ENCODE results near the gene LIM2. TPM values are rescaled to one million over a fixed set of nuclear protein-coding genes. Genes with fewer than 3 reads are reported as not detected.

Gene LIM2
- total and polyA plus RNA-seq, 2 donors (not counting 1 experiment from before 2014, with no cell fraction given), result not detected

GRCh38 chr19:51430221-51430620 is 42.4 kb upstream of the LIM2 start:
- H2AFZ ChIP-seq (ENCODE audit: insufficient read depth, low read depth, low read length, poor library complexity, severe bottlenecking), result no peak overlapping the region
- H3K9me3 Mint-ChIP-seq (ENCODE audit: insufficient read depth), result no peaks in the 10 kb centered on the region
- intact Hi-C loops (cut with micrococcal nuclease), result no loop called here
- ChIA-PET CTCF (interaction anchor here (1.5 kb wide), 1 partner anchor 9 kb away, joined by 5 read pairs; no protein-coding TSS in a partner anchor), POLR2A (no interaction called here)
- H3K27me3 Mint-ChIP-seq, result peaks cover 8% of the 10 kb centered on the region
- no peak for TF ChIP-seq EZH2 (IDR thresholded peaks at IDR 0.05; ENCODE audit: borderline replicate concordance, insufficient read depth, low read depth, low read length, poor library complexity, severe bottlenecking)
- TF ChIP-seq, protein P1, sequence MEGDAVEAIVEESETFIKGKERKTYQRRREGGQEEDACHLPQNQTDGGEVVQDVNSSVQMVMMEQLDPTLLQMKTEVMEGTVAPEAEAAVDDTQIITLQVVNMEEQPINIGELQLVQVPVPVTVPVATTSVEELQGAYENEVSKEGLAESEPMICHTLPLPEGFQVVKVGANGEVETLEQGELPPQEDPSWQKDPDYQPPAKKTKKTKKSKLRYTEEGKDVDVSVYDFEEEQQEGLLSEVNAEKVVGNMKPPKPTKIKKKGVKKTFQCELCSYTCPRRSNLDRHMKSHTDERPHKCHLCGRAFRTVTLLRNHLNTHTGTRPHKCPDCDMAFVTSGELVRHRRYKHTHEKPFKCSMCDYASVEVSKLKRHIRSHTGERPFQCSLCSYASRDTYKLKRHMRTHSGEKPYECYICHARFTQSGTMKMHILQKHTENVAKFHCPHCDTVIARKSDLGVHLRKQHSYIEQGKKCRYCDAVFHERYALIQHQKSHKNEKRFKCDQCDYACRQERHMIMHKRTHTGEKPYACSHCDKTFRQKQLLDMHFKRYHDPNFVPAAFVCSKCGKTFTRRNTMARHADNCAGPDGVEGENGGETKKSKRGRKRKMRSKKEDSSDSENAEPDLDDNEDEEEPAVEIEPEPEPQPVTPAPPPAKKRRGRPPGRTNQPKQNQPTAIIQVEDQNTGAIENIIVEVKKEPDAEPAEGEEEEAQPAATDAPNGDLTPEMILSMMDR (IDR thresholded peaks at IDR 0.05), result no peak
- H3K79me2 ChIP-seq (ENCODE audit: control insufficient read depth, insufficient read depth, low read length), result no peaks in the 10 kb centered on the region
- H4K20me1 ChIP-seq (ENCODE audit: control insufficient read depth, insufficient read depth, low read length, poor library complexity, severe bottlenecking), result no peaks in the 10 kb centered on the region
- H3K27ac ChIP-seq (ENCODE audit: low read length in 2 of 2), result no peak overlapping the region
- H3K4me3 ChIP-seq (ENCODE audit: control extremely low read depth in 1 of 5, extremely low read depth in 1 of 5, insufficient read depth in 1 of 5, low read depth in 2 of 5, low read length in 4 of 5), result no peak overlapping the region
- H3K4me1 ChIP-seq (ENCODE audit: control insufficient read depth in 2 of 2, insufficient read depth in 2 of 2, low read length in 2 of 2), result no peaks in the 10 kb centered on the region
- DNase-seq (no peak), ATAC-seq (ENCODE audit: low read depth) (no peak)
- H3K27ac Mint-ChIP-seq, result no peak overlapping the region
- H3K4me3 Mint-ChIP-seq, result no peak overlapping the region
- no CpG with 5 or more reads among the region's 3 CpGs for WGBS (ENCODE audit: insufficient coverage)
- H3K9me3 ChIP-seq (ENCODE audit: control extremely low read depth in 1 of 3, control insufficient read depth in 2 of 3, insufficient read depth in 1 of 3, low read length in 2 of 3), result no peaks in the 10 kb centered on the region
- H3K4me1 Mint-ChIP-seq, result no peaks in the 10 kb centered on the region
- no peaks in the 10 kb centered on the region for H3K36me3 ChIP-seq (replicated peaks in 1 of 2; ENCODE audit: control extremely low read depth in 1 of 2, control insufficient read depth in 1 of 2, extremely low read depth in 1 of 2, insufficient read depth in 2 of 2, low read length in 1 of 2)
- H3K9ac ChIP-seq (ENCODE audit: low read length), result no peak overlapping the region
- peaks cover 0 to 8% (median 1%) of the 10 kb centered on the region in 4 experiments for H3K27me3 ChIP-seq (replicated peaks in 1 of 4; ENCODE audit: control extremely low read depth in 1 of 4, control insufficient read depth in 3 of 4, insufficient read depth in 4 of 4, low read length in 3 of 4)
- no peak overlapping the region for H3K4me2 ChIP-seq (replicated peaks; ENCODE audit: low read depth, low read length, poor library complexity, severe bottlenecking)

DNA sequence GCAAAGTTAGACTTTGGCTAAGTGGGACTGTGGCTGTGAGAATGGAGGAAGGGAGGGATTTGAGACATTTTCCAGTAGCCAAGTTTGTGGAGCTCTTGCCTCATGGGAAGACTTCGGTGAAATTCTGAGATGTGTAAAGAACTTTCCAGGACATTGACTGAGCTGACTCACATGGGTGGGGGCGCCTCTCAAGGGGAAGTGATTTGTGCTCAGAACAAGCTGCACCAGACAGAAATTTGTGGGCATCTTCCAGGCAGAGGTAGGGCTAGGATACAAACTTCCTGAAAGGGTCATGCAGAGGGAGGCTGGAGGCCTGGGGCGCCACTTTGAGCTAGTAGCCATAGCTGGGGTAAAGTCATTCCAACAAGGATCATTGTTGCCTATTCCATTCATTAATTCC is 39.4 kb upstream of the LIM2 start:
- H3K4me2 ChIP-seq (replicated peaks; ENCODE audit: low read depth, low read length, poor library complexity, severe bottlenecking), result no peak overlapping the region
- H3K4me3 ChIP-seq (ENCODE audit: control extremely low read depth in 1 of 5, extremely low read depth in 1 of 5, insufficient read depth in 1 of 5, low read depth in 2 of 5, low read length in 4 of 5), result no peak overlapping the region
- Mint-ChIP-seq H3K4me3 (no peak overlapping the region), H3K9me3 (ENCODE audit: insufficient read depth) (no peaks in the 10 kb centered on the region), H3K4me1 (no peaks in the 10 kb centered on the region), H3K27me3 (peaks cover 6% of the 10 kb centered on the region), H3K27ac (no peak overlapping the region)
- intact Hi-C loops (cut with micrococcal nuclease), result loop anchor here (10.0 kb wide), 1 partner anchor 88 kb away; no protein-coding TSS in a partner anchor
- WGBS (ENCODE audit: insufficient coverage), result 60% methylated on average over 3 of the region's 3 CpGs
- ChIA-PET POLR2A (no interaction called here), CTCF (interaction anchor here (0.7 to 2.1 kb wide), 2 partner anchors 9 to 44 kb away, joined by 3 to 6 read pairs; no protein-coding TSS in a partner anchor)
- no peak overlapping the region for H3K27ac ChIP-seq (ENCODE audit: low read length in 2 of 2)
- H2AFZ ChIP-seq (ENCODE audit: insufficient read depth, low read depth, low read length, poor library complexity, severe bottlenecking), result no peak overlapping the region
- no peaks in the 10 kb centered on the region for H3K79me2 ChIP-seq (ENCODE audit: control insufficient read depth, insufficient read depth, low read length)
- no peaks in the 10 kb centered on the region for H4K20me1 ChIP-seq (ENCODE audit: control insufficient read depth, insufficient read depth, low read length, poor library complexity, severe bottlenecking)
- no peak for ATAC-seq (ENCODE audit: low read depth)
- peaks cover 0 to 8% (median 1%) of the 10 kb centered on the region in 4 experiments for H3K27me3 ChIP-seq (replicated peaks in 1 of 4; ENCODE audit: control extremely low read depth in 1 of 4, control insufficient read depth in 3 of 4, insufficient read depth in 4 of 4, low read length in 3 of 4)
- TF ChIP-seq, protein P1 (IDR thresholded peaks at IDR 0.05), result no peak
- no peak for TF ChIP-seq EZH2 (IDR thresholded peaks at IDR 0.05; ENCODE audit: borderline replicate concordance, insufficient read depth, low read depth, low read length, poor library complexity, severe bottlenecking)
- H3K9me3 ChIP-seq (ENCODE audit: control extremely low read depth in 1 of 3, control insufficient read depth in 2 of 3, insufficient read depth in 1 of 3, low read length in 2 of 3), result no peaks in the 10 kb centered on the region
- no peaks in the 10 kb centered on the region for H3K4me1 ChIP-seq (ENCODE audit: control insufficient read depth in 2 of 2, insufficient read depth in 2 of 2, low read length in 2 of 2)
- no peak for DNase-seq
- H3K9ac ChIP-seq (ENCODE audit: low read length), result no peak overlapping the region
- H3K36me3 ChIP-seq (replicated peaks in 1 of 2; ENCODE audit: control extremely low read depth in 1 of 2, control insufficient read depth in 1 of 2, extremely low read depth in 1 of 2, insufficient read depth in 2 of 2, low read length in 1 of 2), result no peaks in the 10 kb centered on the region

Data from B cell (primary cell).